ACHN (cell line): ENCODE measurements around the gene PLCG2.
"Not testable (repeated sequence)": the region's sequence is repeated elsewhere in the genome, so short reads cannot be mapped to it uniquely, and the experiment has no call there.

Source experiments
- DNase-seq: peaks from one replicate; pipeline ENCODE4 v3.0.0-alpha.2; 2015
- in situ Hi-C: cut with HindIII; loops from 2 replicates; pipeline ENCODE4 v1.10.0; 2017; ENCODE audit warnings: low sequenced_read_pairs, low pct_ligation_motif_present, low pct_unique_long_range_greater_than_20kb

Gene PLCG2

GRCh38 chr16:81778861-81779535 lies at the start of gene PLCG2:
Gene PLCG2, plus strand, starts transcription at chr16:81779291. Its CDS starts 6,699 bp downstream, at chr16:81785990.
- DNase-seq, result peak; percentile 80
- in situ Hi-C loops, result no loop called here

GRCh38 chr16:81729451-81729850 lies 49.6 kb upstream of the PLCG2 start:
- no peak for DNase-seq
- in situ Hi-C loops, result no loop called here

DNA sequence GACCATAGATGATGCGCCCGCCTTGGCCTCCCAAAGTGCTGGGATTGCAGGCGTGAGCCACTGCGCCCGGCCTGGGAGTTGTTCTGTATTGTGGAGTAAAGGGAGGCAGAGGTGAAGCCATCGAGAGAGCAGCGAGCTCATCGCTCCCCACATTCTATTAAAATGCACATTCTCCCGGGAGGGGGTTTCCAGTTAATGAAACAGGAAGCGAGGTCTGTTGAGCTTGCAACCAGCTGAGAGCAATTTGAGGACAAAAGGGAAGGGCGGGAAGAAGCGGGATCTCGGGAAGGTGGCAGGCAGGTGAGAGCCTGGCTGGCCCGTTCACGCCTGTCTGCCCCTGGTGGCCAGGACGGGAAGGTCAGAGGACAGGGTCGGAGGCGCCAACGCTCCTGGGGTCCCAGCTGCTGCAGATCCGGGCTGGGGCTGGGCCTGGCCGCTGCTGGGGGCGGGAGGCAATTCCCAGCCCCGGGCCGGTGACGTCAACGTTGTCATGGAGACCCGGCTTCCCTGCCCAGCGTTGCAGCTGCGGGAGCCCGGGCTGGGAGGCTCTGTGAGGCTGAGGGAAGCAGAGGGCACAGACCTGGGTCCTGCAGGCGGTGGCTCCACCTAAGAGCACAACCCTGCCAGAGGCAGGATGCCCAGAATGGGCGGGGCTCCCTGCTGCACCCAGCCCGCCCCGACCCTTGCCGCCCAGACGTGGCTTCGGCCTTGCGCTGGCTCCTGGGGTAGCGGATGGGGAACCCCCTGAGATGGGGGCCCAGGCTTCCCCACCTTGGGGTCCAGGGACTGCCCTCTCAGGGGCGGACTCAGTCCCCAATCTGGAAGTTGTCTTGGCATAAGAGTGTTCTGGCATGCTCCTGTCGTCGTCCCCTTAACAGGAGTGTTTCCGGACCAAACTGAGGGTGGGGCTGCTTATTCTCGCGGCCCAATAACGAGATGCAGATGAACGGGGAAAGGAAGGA lies 48.7 kb upstream of the PLCG2 start:
- peak; percentile 98 for DNase-seq
- in situ Hi-C loops, result no loop called here

DNA sequence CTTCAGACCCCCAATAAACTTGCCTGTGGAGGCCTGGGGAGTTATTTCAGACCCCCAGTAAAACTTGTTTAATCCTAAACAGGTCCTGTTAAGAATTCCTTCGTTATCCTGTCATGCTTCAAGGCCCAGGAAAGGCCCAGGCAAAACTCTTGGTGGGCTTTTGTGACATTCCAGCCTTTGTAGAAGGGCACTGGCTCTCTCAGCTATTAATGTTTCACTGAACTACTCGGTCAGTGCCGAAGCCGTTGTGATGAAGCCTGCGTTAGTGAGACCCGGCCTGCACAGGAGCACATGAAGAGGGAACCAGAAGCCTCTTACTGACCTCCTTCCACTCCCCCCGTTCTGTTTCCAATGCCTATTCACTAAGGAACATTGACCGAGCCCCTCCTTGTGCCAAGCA lies 47.4 kb upstream of the PLCG2 start:
- in situ Hi-C loops, result no loop called here

GRCh38 chr16:81732699-81733098 lies 46.4 kb upstream of the PLCG2 start:
- no peak for DNase-seq
- in situ Hi-C loops, result no loop called here

More for the DNA sequence above, 47.4 kb upstream of the PLCG2 start:
- no peak for DNase-seq

DNA sequence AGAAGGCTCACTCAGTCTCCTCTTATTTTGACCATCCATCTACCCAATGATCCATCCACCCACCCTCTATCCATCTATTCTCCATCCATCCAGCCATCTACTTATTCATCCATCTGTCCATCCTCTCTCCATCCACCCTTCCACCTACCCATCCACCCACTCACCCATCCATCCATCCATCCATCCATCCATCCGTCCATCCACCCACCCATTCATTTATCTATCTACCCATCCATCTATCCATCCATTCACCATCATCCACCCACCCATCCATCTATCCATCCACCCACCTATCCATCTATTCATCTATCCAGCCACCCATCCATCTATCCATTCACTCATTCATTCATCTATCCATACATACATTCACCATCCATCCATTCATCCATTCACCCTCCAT lies 45.8 kb upstream of the PLCG2 start:
- in situ Hi-C loops, result no loop called here
- DNase-seq, result no peak

GRCh38 chr16:81734632-81735434 lies 44.3 kb upstream of the PLCG2 start:
- no peak for DNase-seq
- in situ Hi-C loops, result no loop called here

- DNase-seq, result peak; percentile 87
- in situ Hi-C loops, result no loop called here
Observed at GRCh38 chr16:81737885-81738536, 41.1 kb upstream of the PLCG2 start.

- DNase-seq, result no peak
- in situ Hi-C loops, result no loop called here
Observed at GRCh38 chr16:81738783-81739496, 40.2 kb upstream of the PLCG2 start.

DNA sequence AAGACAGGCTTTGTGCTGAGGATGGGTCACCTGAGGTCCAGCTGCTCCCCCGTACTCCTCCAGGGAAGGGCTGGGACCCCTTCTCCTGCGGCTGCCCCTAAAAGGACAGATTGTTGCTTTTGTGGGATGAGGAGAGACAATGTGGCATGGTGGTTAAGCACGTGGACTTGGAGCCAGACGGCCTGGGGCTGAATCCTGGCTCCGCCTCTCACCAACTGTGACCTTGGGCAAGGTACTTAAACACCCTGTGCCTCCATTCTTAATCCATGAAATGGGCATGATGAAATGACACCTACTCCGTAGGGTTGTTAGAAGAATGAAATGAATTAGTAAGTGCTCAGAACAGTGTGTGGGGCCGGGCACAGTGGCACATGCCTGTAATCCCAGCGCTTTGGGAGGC lies 39.6 kb upstream of the PLCG2 start:
- in situ Hi-C loops, result no loop called here
- no peak for DNase-seq

GRCh38 chr16:81740169-81740568 lies 38.9 kb upstream of the PLCG2 start:
- no peak for DNase-seq
- in situ Hi-C loops, result no loop called here

GRCh38 chr16:81741430-81741770 lies 37.7 kb upstream of the PLCG2 start:
- DNase-seq, in situ Hi-C loops: not testable (repeated sequence)

DNA sequence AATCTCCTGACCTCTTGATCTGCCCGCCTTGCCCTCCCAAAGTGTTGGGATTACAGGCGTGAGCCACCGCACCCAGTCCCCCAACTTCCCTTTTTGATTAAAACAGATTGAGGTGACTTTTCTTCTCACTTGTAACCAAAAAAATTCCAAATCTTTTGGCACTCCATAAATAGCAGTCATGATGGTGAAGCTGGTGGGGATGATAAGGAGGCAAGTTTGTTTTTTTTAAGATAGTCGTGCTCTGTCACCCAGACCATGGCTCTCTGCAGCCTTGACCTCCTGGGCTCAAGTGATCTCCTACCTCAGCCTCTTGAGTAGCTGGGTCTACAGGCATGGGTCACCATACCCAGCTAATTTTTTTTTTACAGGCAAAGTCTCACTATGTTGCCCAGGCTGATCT lies 34.7 kb upstream of the PLCG2 start:
- DNase-seq, result no peak
- in situ Hi-C loops, result no loop called here

DNA sequence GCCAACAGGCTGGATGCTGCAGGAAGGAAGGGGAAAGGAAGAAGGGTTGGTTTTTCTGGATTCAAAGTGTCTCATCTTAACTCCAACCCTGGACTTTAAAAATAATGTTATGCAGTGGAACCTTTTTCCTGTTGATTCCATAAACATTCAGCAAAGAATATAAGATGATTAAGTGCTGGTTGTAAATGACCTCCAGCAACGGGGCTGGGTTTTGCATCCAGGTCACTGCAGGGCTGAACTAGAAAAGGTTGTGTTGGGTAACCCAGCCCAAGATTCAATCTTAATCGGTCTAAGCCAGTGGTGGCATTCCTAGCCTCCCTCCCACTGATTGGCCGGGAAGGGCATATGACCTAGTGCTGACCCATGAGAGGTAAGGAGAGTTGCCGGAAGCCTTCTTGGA lies 34.2 kb upstream of the PLCG2 start:
- DNase-seq, result no peak
- in situ Hi-C loops, result no loop called here

DNA sequence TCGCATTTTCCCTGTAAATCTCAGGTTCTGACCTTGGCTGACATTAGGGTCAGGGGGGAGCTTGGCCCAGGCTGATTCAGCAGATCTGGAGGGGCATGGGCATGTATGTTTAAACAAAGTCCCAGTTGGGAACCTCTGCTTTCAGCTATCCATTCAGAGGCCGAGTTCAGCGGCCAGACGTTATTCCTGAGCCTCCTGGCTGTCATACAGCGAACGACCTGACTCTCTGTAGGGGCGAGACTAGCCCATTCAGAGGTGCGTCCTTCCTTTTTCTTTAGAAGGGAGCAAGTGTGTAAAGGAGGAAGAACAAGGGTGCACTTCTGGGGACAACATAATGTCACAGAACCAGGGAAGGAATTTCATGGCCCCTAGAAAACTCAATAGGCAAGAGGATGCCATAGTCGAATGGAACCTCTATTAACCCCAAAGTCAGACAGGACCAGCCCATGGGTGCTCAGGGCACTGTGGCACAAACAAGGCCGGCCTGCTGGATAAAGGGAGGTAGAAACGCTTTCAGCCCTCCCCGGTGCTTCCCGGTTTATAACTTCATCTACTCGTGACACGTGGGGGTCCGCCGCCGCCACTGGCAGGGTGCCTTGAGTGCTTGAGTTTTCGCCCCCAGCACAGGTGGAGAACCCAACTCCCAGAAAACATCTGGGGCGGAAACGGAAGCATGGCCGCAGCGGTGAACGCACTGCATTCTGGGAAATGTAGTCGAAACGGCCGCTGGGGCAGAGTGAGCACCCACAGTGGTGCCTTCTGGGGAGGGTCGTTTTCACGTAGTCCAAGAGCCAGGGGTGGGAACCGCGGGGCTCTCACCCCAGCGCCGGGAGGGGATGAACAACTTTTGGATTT lies 33.2 kb upstream of the PLCG2 start:
- in situ Hi-C loops, result no loop called here

DNA sequence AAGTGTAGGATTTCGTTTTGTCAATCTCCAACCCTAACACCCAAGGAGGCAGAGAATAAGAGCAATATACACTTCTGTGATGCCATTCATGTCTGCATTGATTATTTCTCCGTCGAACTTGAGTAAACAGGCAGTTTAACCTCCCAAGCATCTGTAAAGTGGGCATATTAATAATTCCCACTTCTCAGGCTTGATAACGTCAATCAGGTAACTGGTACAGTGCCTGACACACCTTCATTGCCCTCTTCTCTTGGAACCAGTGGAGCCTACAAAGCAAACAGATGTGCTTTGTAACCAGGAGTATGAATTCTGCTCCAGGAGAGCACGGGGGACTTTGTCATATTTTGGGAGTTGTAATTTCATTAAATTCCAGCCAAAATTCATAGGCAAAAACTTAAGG lies 32.5 kb upstream of the PLCG2 start:
- in situ Hi-C loops, result no loop called here
- DNase-seq, result no peak

More for the DNA sequence above, 33.2 kb upstream of the PLCG2 start:
- DNase-seq, result peak; percentile 38

GRCh38 chr16:81748476-81749198 lies 30.5 kb upstream of the PLCG2 start:
- no peak for DNase-seq
- in situ Hi-C loops, result no loop called here
